ENCODE measurements around the gene RBM19. TPM values are rescaled to one million over a fixed set of nuclear protein-coding genes. Genes with fewer than 3 reads are reported as not detected.

Gene RBM19
- total RNA-seq, 2 donors from 2014 or later: 15.3 to 15.6 TPM

- Histone ChIP-seq H3K9me3 (no peaks in the 10 kb centered on the region), H3K36me3 (no peaks in the 10 kb centered on the region), H3K4me1 (peaks cover 0 to 64% of the 10 kb centered on the region in 2 donors), H3K27ac (peak overlapping the region; percentile 65 to 72), H3K27me3 (no peaks in the 10 kb centered on the region), H3K4me3 (no peak overlapping the region)
- no peak for TF ChIP-seq CTCF (IDR thresholded peaks at IDR 0.05)
- DNase-seq (ENCODE audit: low spot score): peak; percentile 74
Observed at GRCh38 chr12:113850309-113851056, 115.6 kb downstream of the RBM19 start.

GRCh38 chr12:113847856-113848255, 118.3 kb downstream of the RBM19 start:
- no peak overlapping the region for H3K27ac ChIP-seq
- no peak overlapping the region for H3K4me3 ChIP-seq

GRCh38 chr12:113846883-113847755, 119.0 kb downstream of the RBM19 start:
- TF ChIP-seq CTCF (IDR thresholded peaks at IDR 0.05): no peak
- H3K27me3 ChIP-seq: no peaks in the 10 kb centered on the region
- no peak for DNase-seq (ENCODE audit: low spot score)

More at GRCh38 chr12:113847856-113848255, 118.3 kb downstream of the RBM19 start:
- Histone ChIP-seq H3K4me1 (peaks cover 0 to 40% of the 10 kb centered on the region in 2 donors), H3K9me3 (no peaks in the 10 kb centered on the region), H3K36me3 (no peaks in the 10 kb centered on the region), H3K27me3 (no peaks in the 10 kb centered on the region)
- no peak for TF ChIP-seq CTCF (IDR thresholded peaks at IDR 0.05)
- no peak for DNase-seq (ENCODE audit: low spot score)

GRCh38 chr12:113845900-113846674, 120.0 kb downstream of the RBM19 start:
- Histone ChIP-seq H3K27ac (peak overlapping the region in 1 of 2 donors; percentile 19), H3K9me3 (no peaks in the 10 kb centered on the region), H3K4me3 (no peak overlapping the region), H3K27me3 (no peaks in the 10 kb centered on the region), H3K36me3 (no peaks in the 10 kb centered on the region), H3K4me1 (peaks cover 0 to 34% of the 10 kb centered on the region in 2 donors)
- TF ChIP-seq CTCF (IDR thresholded peaks at IDR 0.05): no peak
- DNase-seq (ENCODE audit: low spot score): no peak

More at GRCh38 chr12:113846883-113847755, 119.0 kb downstream of the RBM19 start:
- Histone ChIP-seq H3K27ac (no peak overlapping the region), H3K36me3 (no peaks in the 10 kb centered on the region), H3K4me3 (no peak overlapping the region), H3K4me1 (peaks cover 0 to 40% of the 10 kb centered on the region in 2 donors), H3K9me3 (no peaks in the 10 kb centered on the region)

- no peak for DNase-seq (ENCODE audit: low spot score)
- H3K4me1 ChIP-seq: peaks cover 0 to 21% of the 10 kb centered on the region in 2 donors
- no peaks in the 10 kb centered on the region for H3K36me3 ChIP-seq
- no peaks in the 10 kb centered on the region for H3K9me3 ChIP-seq
- H3K27me3 ChIP-seq: no peaks in the 10 kb centered on the region
- H3K27ac ChIP-seq: peak overlapping the region in 1 of 2 donors; percentile 39
- H3K4me3 ChIP-seq: no peak overlapping the region
- no peak for TF ChIP-seq CTCF (IDR thresholded peaks at IDR 0.05)
Observed at GRCh38 chr12:113844495-113845210, 121.5 kb downstream of the RBM19 start.

All from right atrium auricular region (tissue), 2 donors.